HL-60/S4 treated with phorbol 12-myristate 13-acetate at 8.2 ng/mL for 4 days and 3 days (cell line): Measurements from ENCODE around the gene FCHSD1.

Experiments
- in situ Hi-C: fragments of 300-500 bp; cut with MboI; formaldehyde crosslinking; loops from 2 replicates; pipeline ENCODE4 v1.15.0; 2022; ENCODE audit warnings: low sequenced_read_pairs

Gene FCHSD1

DNA sequence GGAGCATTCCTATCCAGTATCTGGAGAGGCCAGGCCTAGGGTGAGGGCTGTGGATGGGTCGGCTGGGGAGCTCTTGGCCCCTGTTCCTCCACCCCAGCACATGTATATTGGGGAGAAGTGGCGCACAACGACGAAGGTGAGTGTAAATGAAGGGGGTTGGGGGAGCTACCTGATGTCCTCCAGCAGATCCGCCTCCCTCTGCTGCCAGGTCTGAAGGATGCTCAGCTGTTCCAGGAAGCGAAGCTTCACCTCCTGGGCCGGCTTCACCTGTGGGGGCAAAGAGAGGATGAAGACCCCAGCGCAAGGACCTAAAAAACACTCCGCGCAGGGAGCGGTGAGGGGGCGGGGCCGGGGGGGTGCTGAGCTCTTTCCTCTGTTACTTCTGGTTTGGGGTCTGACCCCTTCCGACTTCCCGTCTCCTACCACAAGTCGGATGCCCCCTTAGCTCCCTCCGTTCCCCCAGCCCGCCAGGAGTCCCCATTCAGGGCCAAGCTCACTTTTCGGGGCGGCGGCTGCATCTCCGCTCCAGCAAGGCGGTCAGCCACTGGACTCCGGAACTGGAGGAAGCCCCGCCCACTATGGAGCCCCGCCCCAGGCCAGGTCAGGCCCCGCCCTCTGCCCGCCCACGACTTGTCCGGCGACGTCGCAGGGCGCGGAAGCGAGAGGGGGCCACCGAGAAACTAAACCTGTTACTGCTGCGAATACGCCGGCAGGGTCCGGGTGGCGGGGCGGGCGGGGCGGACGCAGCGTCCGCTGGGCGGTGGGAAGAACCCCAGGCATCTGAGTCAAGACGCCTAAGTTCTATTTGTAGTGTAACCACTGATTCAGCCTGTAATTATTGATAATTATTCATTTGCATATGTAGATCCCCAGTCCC is at the start of gene FCHSD1:
FCHSD1 (minus strand) TSS at position 568 of the 877 bp plus-strand sequence; CDS start at position 518, 50 bp downstream.
- in situ Hi-C loops, result no loop called here

DNA sequence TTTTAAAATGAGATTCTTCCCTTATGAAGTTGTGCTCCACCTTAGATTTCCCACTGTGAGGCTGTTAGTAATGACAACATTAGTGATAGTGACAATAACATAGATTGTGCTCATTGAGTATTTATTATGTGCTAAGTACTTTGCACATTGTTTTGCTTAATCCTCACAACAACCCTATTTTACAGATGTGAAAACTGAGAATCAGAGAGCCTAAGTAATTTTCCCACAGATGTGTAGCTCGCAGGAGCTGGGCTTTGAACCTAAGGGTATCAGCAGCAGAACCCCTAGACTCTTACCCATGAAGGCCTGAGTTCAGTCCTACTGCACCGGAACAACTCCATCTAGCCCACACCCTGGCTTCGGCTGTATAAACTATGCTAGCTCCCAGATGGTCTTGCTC is 46.4 kb upstream of the FCHSD1 start:
- in situ Hi-C loops, result loop anchor here (10.0 to 25.0 kb wide), 2 partner anchors 265 to 447 kb away; partner anchors contain the start of genes PCDH12 and RNF14

DNA sequence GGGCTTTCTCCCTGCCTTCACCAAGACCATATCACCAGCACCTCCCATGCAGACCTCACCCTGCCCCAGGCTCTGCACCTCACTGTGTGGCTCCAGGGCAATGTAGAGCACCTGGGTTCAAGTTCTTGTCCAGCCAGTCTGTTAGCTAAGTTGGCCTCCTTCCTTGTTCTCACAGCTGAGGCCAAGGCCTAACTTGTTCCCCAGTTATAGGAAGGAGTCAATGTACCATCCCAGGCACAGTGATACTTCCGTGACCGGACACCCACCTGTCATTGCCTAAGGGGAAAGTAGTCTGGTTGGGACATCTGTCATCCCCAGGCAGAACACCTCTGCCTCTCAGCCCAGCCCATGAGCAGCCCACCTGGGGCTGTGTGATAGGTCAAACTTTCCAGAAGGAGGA is 45.2 kb upstream of the FCHSD1 start:
- in situ Hi-C loops, result loop anchor here (10.0 to 25.0 kb wide), 2 partner anchors 266 to 448 kb away; partner anchors contain the start of genes PCDH12 and RNF14

DNA sequence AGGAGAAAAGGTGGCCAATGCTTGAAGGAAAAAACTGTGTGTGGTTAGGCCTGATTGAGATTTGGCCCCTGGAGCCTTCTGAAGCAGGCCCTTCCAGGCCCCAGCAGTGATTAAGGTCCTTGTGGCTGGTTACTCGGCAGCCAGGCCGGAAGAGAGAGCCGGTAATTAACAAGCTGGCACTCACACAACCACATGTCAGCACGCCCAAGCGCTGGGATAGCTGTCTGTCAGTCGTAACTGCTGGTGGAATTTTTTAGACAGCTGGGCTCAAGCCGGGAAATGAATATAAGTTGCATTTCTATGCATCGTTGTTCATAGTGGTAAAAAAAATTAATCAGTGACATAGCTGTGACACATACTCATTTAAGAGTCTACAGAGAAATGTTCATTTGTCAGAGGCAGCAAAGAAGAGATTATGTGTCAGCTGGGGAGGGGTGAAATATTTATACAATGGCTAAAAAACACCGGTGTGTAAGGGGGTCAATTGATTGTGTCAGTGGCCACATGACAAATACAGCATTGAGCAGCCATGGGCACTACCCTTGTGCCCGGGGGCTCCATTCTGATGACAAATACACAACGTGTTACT is 44.5 kb upstream of the FCHSD1 start:
- in situ Hi-C loops, result loop anchor here (10.0 to 25.0 kb wide), 2 partner anchors 267 to 449 kb away; partner anchors contain the start of genes PCDH12 and RNF14

DNA sequence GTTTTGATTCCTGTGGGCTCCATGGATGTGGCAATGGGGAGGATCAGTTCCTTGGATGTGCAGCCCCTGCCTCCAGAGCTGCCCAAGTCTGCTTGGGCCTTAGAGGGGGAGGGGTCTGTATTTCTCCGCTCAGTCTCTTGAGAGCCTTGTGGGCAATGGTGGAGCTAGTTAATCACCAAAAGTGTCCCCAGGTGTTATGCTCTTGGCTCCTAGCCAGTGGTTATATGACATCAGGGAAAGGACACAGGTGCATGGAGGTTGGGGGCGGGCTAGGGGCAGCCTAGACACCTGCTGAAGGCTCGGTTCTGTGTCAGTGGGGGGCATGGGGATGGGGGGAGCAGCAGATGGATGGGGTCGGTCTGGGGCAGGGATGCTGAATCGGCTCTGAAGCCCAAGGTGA is 43.3 kb upstream of the FCHSD1 start:
- in situ Hi-C loops, result loop anchor here (10.0 to 25.0 kb wide), 2 partner anchors 268 to 450 kb away; partner anchors contain the start of genes PCDH12 and RNF14

DNA sequence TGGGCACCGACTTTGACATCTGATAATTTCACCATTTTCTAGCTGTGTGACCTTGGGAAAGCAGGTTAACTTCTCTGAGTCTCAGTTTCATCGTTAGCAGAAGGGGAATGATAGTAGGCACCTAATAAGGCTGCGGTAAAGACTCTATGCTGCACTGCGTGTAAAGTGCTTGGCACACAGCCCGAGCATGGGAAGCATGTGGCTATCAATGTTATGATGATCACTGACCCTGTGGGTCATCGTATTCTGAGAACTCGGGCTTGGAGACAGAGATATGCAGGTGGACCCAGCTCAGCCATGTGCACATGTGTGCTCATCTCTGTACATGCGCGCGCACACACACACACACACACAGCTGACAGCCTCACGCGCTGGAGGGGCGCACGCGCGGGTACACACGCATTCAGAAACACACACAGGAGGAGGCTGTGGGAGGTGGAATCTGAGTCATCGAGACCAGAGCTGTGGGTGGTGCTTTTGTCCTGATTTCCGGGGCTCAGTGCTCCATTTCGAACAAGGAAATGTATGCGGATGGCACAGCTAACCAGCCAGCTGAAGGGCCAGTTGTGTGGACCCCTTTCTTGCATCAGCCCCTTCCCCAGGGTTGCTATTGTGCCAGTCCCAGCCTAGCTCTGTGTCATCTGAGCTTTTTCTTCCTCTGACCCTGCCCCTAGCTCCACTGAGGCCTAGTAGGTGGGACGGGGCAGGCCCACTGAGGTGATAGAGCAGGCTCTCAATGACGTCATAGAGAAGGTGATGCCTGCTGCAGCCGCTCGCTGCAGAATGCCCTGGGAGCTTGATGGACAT is 41.9 kb upstream of the FCHSD1 start:
- in situ Hi-C loops, result loop anchor here (10.0 to 25.0 kb wide), 2 partner anchors 269 to 452 kb away; partner anchors contain the start of genes PCDH12 and RNF14

DNA sequence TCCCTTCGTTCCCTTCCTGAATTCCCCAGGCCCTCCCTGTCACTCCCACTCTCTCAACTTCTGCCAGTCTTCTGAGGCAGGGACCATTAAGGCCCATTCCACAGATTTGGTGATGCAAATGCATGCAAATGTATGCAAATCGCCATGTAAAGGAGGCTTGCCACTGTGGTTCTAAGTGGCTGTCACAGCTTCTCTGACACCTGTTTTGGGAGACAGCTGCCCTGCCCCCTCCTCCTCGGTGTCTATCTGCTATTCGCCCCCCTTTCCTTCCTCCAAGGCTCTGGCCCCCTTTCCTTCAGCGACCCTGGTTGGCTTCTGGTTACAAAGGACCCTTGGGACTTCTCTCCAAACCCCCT is 41.3 kb upstream of the FCHSD1 start:
- in situ Hi-C loops, result loop anchor here (10.0 to 25.0 kb wide), 2 partner anchors 270 to 452 kb away; partner anchors contain the start of genes PCDH12 and RNF14

DNA sequence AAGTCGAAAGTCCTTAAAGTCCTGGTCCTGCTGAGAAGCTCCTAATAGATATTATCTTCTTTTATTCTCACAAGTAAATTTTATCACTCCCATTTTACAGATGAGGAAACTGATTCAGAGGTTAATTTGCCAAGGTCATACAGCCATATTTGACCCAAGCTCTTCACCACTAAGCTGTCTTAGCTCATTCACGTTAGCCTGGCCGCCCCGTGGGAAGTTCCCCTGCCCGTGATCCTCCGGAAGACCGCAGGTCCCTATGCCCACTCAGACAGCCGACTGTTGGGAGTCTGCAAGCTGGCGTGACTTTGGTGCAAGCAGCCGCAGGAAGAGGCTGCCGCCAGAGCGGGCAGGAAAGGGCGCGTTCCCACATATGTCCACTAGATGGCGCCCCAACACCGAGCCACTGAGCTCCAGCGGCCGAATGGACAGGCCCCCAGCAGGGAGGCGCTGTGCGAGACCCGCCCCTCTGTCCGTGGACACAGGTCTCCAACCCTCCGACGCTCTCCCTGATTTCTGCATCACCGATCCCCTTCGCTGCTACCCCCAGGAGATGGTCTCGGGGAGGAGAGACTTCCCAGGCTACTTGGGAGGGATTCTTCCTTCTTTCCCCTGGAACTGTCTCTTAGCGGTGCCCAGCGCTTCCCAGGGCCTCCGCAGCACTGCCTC is 40.8 kb upstream of the FCHSD1 start:
- in situ Hi-C loops, result loop anchor here (10.0 to 25.0 kb wide), 2 partner anchors 270 to 453 kb away; partner anchors contain the start of genes PCDH12 and RNF14

DNA sequence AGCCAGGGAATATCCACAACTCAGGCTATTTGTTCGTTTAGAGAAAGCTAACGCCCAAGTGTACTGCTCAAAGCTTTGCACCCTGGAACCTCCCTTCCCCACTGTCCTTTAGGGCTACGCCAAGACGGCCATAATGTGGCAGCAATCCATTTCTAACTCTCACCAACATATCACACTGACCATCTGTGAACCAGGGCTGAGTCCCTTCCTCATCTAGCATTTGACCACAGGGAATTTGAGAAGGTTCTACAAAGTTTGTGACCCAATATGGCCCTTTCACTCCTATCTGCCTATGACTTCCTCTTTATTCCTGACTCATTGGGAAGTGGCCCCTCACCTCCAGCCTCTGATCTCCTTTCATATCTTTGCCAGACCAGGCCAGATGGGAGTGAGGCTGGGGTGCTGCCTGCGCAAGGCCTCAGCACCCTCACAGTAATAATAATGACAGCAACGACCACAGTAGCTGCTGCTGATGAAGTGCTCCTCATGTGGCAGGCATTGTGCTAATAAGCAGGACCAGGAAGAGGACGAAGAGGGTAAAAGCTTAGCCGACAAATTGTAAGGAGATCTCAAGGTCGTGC is 40.2 kb upstream of the FCHSD1 start:
- in situ Hi-C loops, result loop anchor here (10.0 to 25.0 kb wide), 2 partner anchors 271 to 453 kb away; partner anchors contain the start of genes PCDH12 and RNF14

DNA sequence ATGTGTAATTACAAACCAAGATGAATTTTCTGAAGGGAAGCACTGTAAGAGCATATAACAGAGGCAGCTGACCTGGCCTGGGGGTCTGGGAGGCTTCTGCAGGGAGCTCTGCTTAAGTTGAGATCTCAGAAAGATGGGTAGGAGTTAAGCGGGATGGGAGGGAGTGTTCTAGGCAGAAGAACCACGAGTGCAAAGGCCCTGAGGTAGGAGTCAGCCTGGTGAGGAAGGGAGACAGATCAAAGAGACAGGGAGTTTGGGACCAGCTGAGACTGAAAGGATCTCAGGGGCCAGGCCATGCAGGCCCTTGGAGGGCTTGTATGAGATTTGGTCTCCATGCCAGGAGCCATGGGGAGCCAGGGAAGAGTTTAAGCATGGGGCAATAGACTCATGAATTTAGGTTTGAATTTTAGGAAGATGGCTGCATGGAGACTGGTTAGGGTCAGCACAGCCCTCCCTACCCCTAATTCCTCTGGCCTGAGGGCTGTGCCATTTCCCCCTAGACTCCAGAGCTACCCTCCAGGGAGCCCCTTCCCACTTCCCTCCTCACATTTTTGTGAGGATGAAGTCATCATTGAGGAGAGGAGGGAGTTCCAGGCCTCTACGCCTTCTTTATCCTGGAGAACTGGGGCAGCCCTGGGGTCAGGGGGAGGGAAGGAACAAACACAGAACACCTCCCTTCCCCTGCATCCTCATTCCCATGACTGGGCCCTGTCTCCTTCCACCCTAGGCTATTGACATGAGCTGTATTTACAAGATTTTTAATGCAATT is 35.6 kb upstream of the FCHSD1 start:
- in situ Hi-C loops, result loop anchor here (25.0 kb wide), 1 partner anchor 275 kb away; the partner anchor contains the start of genes PCDH12 and RNF14

DNA sequence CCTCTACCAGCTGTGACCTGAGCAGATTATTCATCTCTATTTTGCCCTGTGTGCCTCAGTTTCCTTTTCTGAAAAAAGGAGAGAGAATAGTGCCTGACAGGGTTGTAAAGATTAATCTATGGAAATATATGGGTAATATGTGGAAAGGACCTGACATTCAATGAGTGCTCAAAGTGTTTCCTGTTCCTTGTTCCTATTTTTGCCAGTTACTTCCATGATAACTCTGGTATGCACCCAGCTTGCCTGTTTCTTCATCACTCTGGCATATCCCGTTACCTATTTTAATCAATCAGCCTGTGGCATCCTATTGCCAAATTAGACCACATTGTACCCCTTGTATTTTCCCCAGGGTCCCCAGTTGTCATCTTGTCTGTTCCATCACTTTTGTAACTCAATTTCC is 34.4 kb upstream of the FCHSD1 start:
- in situ Hi-C loops, result loop anchor here (25.0 kb wide), 1 partner anchor 277 kb away; the partner anchor contains the start of genes PCDH12 and RNF14

DNA sequence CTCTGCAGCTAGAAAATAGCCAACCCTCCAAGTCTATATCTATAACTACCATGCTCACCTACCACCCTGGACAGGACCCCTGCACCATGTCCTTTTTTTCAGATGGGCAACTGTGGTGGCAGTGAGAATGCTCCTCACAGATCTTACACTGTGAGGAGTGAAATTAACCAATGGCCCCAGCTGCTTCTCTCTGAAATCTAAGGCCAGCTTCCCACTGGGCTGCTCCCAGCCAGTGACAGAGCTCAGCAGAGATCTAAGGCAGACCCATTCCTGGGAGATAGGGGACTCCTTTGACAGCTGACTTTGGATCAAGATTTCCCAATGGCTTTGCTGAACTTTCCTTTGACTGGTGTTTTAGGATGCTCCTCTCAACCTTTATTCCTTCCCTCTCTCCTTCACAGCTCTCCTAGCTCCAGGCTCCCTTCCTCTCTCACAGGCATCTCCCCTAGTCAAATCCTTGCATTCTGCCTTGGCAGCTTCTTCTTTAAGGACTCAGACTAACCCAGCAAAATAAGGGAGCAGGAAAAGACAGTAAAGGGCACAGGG is 32.5 kb upstream of the FCHSD1 start:
- in situ Hi-C loops, result loop anchor here (25.0 kb wide), 1 partner anchor 279 kb away; the partner anchor contains the start of genes PCDH12 and RNF14

DNA sequence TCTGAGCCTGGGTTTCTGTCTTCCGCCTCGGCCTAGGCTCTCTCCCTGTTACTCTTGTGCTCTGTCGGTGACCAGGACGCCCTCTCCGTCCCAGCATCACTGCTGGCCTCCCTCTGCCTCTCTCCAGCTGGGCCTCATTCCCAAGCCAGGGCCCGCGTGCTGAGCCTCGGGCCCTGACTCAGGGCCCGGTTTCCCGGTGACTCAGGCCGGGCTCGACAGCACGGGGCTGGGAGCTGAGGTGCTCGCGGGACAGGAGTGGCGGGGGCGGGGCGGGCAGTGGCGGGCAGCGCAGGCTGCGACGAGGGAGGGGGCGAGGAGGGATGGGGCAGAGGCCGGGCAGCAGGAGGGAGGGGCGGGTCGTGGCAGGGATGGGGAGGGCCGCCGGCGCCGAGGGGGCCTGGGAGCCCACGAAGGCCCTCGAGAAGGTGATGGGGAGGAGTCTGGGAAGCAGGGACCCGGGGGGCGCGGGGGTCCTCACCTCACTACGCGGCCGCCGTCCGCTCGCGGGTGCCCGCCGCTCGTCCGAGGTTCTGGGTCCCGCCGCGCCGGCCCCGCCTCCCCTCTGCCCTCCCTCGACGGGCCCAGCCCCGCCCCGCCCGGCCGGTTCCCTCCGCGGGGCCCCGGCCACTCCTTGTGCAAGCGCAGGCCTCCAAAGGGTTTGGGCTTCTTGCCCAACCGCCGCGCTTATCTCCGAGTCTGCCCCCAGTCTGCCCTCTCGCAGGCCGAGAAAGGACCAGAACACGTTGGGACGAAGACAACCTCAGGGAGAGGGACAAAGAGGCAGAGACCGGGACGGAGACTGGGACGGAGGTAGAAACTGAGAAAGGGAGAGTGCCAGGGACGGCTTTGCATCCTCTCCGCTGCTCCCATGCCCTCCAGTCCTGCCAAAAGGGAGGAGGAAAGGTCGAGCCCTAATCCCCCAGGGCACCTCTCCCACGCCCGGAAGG is 30.8 kb upstream of the FCHSD1 start, which contains the start of gene ARAP3:
ARAP3 (minus strand) TSS at position 536 of the 947 bp plus-strand sequence. CDS start 1,744 bp downstream, outside the sequence.
- in situ Hi-C loops, result loop anchor here (25.0 kb wide), 1 partner anchor 280 kb away; the partner anchor contains the start of genes PCDH12 and RNF14

DNA sequence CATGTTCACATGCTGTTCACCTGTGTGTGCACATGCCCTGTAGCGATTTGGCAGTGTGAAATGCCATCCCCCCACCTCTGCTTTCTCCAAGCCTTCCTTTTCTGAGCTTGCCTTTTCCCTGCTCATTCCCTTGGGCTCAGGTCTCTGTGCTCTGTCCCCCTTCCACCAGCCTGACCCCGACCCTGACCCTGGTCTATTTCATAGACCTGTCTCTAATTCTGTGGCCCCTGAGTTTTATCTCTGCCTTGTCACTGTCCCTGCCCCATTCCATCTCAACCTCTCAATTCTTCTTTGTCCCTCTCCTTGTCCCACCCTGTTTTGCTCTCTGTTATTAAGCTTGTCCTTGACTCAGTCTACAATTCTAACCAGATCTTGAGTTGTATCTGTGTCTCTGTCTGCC is 30.1 kb upstream of the FCHSD1 start:
- in situ Hi-C loops, result loop anchor here (25.0 kb wide), 1 partner anchor 281 kb away; the partner anchor contains the start of genes PCDH12 and RNF14

DNA sequence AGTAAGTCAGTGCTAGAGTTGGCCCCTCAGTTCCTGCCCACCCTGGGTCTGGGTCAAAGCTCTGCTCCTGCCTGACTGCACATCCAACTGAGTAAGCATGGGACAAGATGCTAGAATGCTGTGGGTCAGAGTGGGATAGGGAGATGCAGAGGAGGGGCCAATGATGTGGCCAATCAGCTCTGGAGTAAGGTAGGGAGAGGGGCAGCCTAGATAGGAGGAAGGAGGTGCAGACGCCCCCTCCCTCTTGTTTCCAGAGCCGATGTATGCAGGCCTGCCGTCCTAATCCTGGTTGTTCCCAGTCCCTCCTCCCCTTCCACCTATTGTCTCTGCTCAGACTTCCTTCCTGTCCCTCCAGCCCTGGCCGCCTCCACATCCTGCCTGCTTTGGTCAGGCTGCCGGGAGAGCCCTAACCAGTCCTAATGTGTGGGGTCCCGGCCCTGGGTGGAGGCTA is 29.6 kb upstream of the FCHSD1 start:
- in situ Hi-C loops, result loop anchor here (25.0 kb wide), 1 partner anchor 282 kb away; the partner anchor contains the start of genes PCDH12 and RNF14

DNA sequence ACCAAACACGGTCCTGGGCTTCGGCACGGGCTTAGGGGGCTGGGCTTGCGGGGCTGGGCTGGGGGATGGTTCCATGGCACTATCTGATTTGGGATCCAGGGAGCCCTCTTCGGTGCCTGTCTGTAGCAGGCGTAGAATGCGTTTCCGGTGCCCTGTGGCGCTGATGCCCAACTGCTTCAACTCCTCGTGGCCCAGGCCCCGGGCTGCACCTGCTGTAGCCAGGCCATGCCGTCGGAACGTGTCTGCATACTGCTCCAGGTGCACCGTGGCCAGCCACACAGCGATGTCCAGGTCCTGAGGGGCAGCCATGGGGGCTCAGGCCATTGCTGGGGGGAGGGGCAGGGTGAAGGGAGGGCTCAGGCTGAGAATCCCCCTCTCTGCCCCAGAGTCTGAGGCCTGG is 29.0 kb upstream of the FCHSD1 start:
- in situ Hi-C loops, result loop anchor here (25.0 kb wide), 1 partner anchor 282 kb away; the partner anchor contains the start of genes PCDH12 and RNF14

DNA sequence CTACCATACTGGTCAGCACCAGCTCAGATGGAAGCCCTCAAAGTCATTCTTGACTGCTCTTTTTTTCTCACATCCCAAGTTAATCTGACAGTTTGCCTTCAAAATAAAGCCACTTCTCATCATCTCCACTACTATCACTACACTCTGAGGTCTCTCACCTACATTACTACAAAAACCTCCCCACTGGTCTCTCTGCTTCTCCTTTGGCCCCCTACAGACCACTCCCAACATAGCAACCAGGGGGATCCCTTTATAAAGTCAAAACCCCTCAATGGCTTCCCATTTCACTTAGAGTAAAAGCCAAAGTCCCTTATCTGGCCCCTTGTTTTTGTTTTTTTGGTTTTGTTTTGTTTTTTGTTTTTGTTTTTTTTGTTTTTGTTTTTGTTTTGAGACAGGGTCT is 26.2 kb upstream of the FCHSD1 start:
- in situ Hi-C loops, result loop anchor here (25.0 kb wide), 1 partner anchor 285 kb away; the partner anchor contains the start of genes PCDH12 and RNF14
